K562 (cell line): ENCODE results near the gene ERMARD. TPM values are rescaled to one million over a fixed set of nuclear protein-coding genes. Genes with fewer than 3 reads are reported as not detected.

Source experiments
- CBFB ChIP-seq: sonication (generic); formaldehyde crosslinking; IDR thresholded peaks from 2 replicates; pipeline ENCODE4 v1.4.0; 2020; ENCODE audit warnings: mild to moderate bottlenecking, missing genetic modification reagents
- HMG20A ChIP-seq: fragments of 450-650 bp; formaldehyde crosslinking; conservative IDR thresholded peaks from 2 replicates; pipeline ENCODE4 v1.4.0; 2020; ENCODE audit warnings: mild to moderate bottlenecking, mixed read lengths
- KDM5B ChIP-seq: fragments of 200-600 bp; sonication (generic); IDR thresholded peaks from 2 replicates; pipeline ENCODE4 v1.6.1; 2012; ENCODE audit warnings: low read depth, mild to moderate bottlenecking, moderate library complexity, low read length, control low read depth, inconsistent platforms; ENCODE audit not compliant: insufficient replicate concordance
- NFYB ChIP-seq: IDR thresholded peaks from 2 replicates; pipeline ENCODE4 v1.6.1; 2011; ENCODE audit warnings: mild to moderate bottlenecking, moderate library complexity; ENCODE audit not compliant: insufficient read length; ENCODE audit errors: extremely low read depth
- SAFB2 ChIP-seq: fragments of 200-400 bp; formaldehyde crosslinking; IDR thresholded peaks from 2 replicates; pipeline ENCODE4 v1.6.1; 2018; ENCODE audit warnings: borderline replicate concordance, low read length, low read depth, moderate library complexity; ENCODE audit not compliant: severe bottlenecking
- SIN3B ChIP-seq: fragments of 450-650 bp; IDR thresholded peaks from 2 replicates; pipeline ENCODE4 v1.6.1; 2017; ENCODE audit warnings: low read depth, mild to moderate bottlenecking, moderate library complexity
- XRCC4 ChIP-seq: IDR thresholded peaks from one replicate; pipeline ENCODE4 v1.6.1; 2011; ENCODE audit not compliant: insufficient read depth, insufficient read length; ENCODE audit errors: extremely low read depth
- ZBTB7A ChIP-seq: IDR thresholded peaks from 2 replicates; pipeline ENCODE4 v1.6.1; 2011; ENCODE audit warnings: low read depth, mild to moderate bottlenecking, low read length, moderate library complexity, borderline replicate concordance; ENCODE audit not compliant: control insufficient read depth
- polyA plus RNA-seq, 8 experiments: library from polyadenylated mRNA; depleted of rRNA in 4 of 8; stranded (reverse) in 5 of 8; unstranded in 3 of 8; fragments of >200 nt; fragmentation: Nextera tagmentation in 2 of 8; fragmentation: Illumina TruSeq in 1 of 8; extraction: Ambion mirVana in 2 of 8; extraction: Trizol in 1 of 8; gene quantifications; 2 replicates each; pipeline versions ENCODE4 v1.2.1 to v1.2.3, GENCODE V29; 2011 to 2014; ENCODE audit warnings: inconsistent platforms in 1 of 8, missing spikeins in 1 of 8
- total RNA-seq, 7 experiments: library from RNA; depleted of rRNA in 6 of 7; stranded (reverse); fragments of >200 nt in 6 of 7; fragmentation: Illumina TruSeq in 2 of 7; extraction: Trizol in 2 of 7; gene quantifications; 2 replicates each; pipeline versions ENCODE4 v1.2.1 to v1.2.3, GENCODE V29; 2011 to 2021; ENCODE audit warnings: low replicate concordance in 1 of 7
- TF ChIP-seq, protein P1 (sequence below): fragments of 450-650 bp; formaldehyde crosslinking; IDR thresholded peaks from 2 replicates; pipeline ENCODE4 v1.4.0; 2022; ENCODE audit warnings: mild to moderate bottlenecking, moderate library complexity
- TF ChIP-seq, protein P2 (sequence below): fragments of 250-450 bp; sonication (Bioruptor Pico); IDR thresholded peaks from 2 replicates; pipeline ENCODE4 v1.4.0; 2020; ENCODE audit warnings: mild to moderate bottlenecking, moderate library complexity

ERMARD gene
- total and polyA plus RNA-seq, 9 of the 15 experiments (the other 6 are each of a cell fraction or from before 2014, with no cell fraction given), result 14.5 to 68.6 (median 27.7) TPM

DNA sequence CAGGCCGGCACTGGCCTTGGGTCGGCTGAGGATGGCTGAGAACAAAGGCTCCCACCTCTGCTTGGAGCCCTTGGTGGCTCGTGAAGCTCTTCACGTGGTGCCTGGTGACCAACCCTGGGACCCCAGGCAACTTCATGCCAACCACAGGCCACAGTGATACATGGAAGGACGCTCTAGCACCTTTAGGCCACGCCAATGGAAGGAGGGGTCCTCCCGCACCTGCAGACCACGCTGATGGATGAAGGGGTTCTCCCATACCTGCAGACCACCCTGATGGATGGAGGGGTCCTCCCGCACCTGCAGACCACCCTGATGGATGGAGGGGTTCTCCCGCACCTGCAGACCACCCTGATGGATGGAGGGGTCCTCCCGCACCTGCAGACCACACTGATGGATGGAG is 62.5 kb downstream of the ERMARD start (continued):
- TF ChIP-seq, protein P1, sequence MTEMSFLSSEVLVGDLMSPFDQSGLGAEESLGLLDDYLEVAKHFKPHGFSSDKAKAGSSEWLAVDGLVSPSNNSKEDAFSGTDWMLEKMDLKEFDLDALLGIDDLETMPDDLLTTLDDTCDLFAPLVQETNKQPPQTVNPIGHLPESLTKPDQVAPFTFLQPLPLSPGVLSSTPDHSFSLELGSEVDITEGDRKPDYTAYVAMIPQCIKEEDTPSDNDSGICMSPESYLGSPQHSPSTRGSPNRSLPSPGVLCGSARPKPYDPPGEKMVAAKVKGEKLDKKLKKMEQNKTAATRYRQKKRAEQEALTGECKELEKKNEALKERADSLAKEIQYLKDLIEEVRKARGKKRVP (CRISPR knock-in tag), result no peak
- TF ChIP-seq SAFB2 (no peak), HMG20A (no peak), NFYB (no peak), CBFB (CRISPR knock-in tag) (no peak), SIN3B (no peak), KDM5B (no peak), ZBTB7A (no peak), XRCC4 (no peak)
- TF ChIP-seq, protein P2, sequence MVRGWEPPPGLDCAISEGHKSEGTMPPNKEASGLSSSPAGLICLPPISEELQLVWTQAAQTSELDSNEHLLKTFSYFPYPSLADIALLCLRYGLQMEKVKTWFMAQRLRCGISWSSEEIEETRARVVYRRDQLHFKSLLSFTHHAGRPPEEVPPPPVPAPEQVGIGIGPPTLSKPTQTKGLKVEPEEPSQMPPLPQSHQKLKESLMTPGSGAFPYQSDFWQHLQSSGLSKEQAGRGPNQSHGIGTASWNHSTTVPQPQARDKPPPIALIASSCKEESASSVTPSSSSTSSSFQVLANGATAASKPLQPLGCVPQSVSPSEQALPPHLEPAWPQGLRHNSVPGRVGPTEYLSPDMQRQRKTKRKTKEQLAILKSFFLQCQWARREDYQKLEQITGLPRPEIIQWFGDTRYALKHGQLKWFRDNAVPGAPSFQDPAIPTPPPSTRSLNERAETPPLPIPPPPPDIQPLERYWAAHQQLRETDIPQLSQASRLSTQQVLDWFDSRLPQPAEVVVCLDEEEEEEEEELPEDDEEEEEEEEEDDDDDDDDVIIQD (CRISPR knock-in tag), result no peak
- TF ChIP-seq, all 486 proteins: peak for 0
